Activated CD4-positive, alpha-beta T cell treated with anti-CD3 and anti-CD28 coated beads, Interleukin-2, amount 10 ng/mL, durations not matched to agents 24 days and 14 days (primary cell): ENCODE data around the gene SERAC1. TPM values are rescaled to one million over a fixed set of nuclear protein-coding genes. Genes with fewer than 3 reads are reported as not detected.

Experiments used
- DNase-seq: peaks from one replicate; pipeline ENCODE4 v3.0.0; 2022
- H3K27ac Mint-ChIP-seq: one replicate; pipeline ENCODE4 v1.8.0; 2022; ENCODE audit warnings: mild to moderate bottlenecking, mixed read lengths
- H3K27me3 Mint-ChIP-seq: one replicate; pipeline ENCODE4 v1.8.0; 2022; ENCODE audit warnings: mixed read lengths
- H3K36me3 Mint-ChIP-seq: one replicate; pipeline ENCODE4 v1.8.0; 2022; ENCODE audit warnings: low read depth, mild to moderate bottlenecking, mixed read lengths
- H3K4me1 Mint-ChIP-seq: one replicate; pipeline ENCODE4 v1.8.0; 2021; ENCODE audit warnings: mixed read lengths
- H3K4me3 Mint-ChIP-seq: one replicate; pipeline ENCODE4 v1.8.0; 2022; ENCODE audit warnings: mild to moderate bottlenecking, moderate library complexity, mixed read lengths
- H3K9me3 Mint-ChIP-seq: one replicate; pipeline ENCODE4 v1.8.0; 2021; ENCODE audit warnings: mixed read lengths
- intact Hi-C: fragments of 100-400 bp; cut with micrococcal nuclease; formaldehyde crosslinking; loops from one replicate; pipeline ENCODE4 v1.15.1; 2023
- total RNA-seq: library from RNA; stranded (reverse); gene quantifications from 2 replicates; pipeline ENCODE4 v1.2.3, GENCODE V29; 2022

SERAC1 gene
- total RNA-seq, 1 donor from 2014 or later: 5.4 TPM

GRCh38 chr6:158092806-158093205, 75.3 kb downstream of the SERAC1 start:
- no peak overlapping the region for H3K4me3 Mint-ChIP-seq
- H3K9me3 Mint-ChIP-seq: no peaks in the 10 kb centered on the region
- no peaks in the 10 kb centered on the region for H3K27me3 Mint-ChIP-seq
- no peak for DNase-seq
- intact Hi-C loops: no loop called here
- peaks cover 60% of the 10 kb centered on the region for H3K36me3 Mint-ChIP-seq
- H3K27ac Mint-ChIP-seq: no peak overlapping the region
- H3K4me1 Mint-ChIP-seq: no peaks in the 10 kb centered on the region

- Mint-ChIP-seq H3K4me1 (peaks cover 10% of the 10 kb centered on the region), H3K36me3 (peaks cover 63% of the 10 kb centered on the region), H3K9me3 (no peaks in the 10 kb centered on the region), H3K27ac (no peak overlapping the region), H3K4me3 (no peak overlapping the region), H3K27me3 (no peaks in the 10 kb centered on the region)
- intact Hi-C loops: no loop called here
- no peak for DNase-seq
Measured at GRCh38 chr6:158087224-158087867, 80.7 kb downstream of the SERAC1 start.

GRCh38 chr6:158086504-158087223, 81.4 kb downstream of the SERAC1 start:
- Mint-ChIP-seq H3K27me3 (no peaks in the 10 kb centered on the region), H3K36me3 (peaks cover 60% of the 10 kb centered on the region), H3K4me1 (peaks cover 10% of the 10 kb centered on the region), H3K4me3 (peak overlapping the region; percentile 15), H3K27ac (no peak overlapping the region), H3K9me3 (no peaks in the 10 kb centered on the region)
- DNase-seq: peak; percentile 73
- intact Hi-C loops: no loop called here

- peaks cover 60% of the 10 kb centered on the region for H3K36me3 Mint-ChIP-seq
- intact Hi-C loops: no loop called here
- H3K9me3 Mint-ChIP-seq: no peaks in the 10 kb centered on the region
- no peak for DNase-seq
- no peak overlapping the region for H3K27ac Mint-ChIP-seq
- H3K27me3 Mint-ChIP-seq: no peaks in the 10 kb centered on the region
- H3K4me1 Mint-ChIP-seq: peaks cover 10% of the 10 kb centered on the region
- peak overlapping the region; percentile 15 for H3K4me3 Mint-ChIP-seq
Measured at GRCh38 chr6:158086054-158086503, 82.0 kb downstream of the SERAC1 start.

GRCh38 chr6:158085261-158086053, 82.6 kb downstream of the SERAC1 start:
- Mint-ChIP-seq H3K27ac (no peak overlapping the region), H3K4me3 (no peak overlapping the region), H3K9me3 (no peaks in the 10 kb centered on the region), H3K4me1 (peaks cover 10% of the 10 kb centered on the region), H3K36me3 (peaks cover 67% of the 10 kb centered on the region), H3K27me3 (no peaks in the 10 kb centered on the region)
- intact Hi-C loops: no loop called here
- DNase-seq: no peak

GRCh38 chr6:158083455-158084325, 84.4 kb downstream of the SERAC1 start:
- H3K27ac Mint-ChIP-seq: no peak overlapping the region
- no peak overlapping the region for H3K4me3 Mint-ChIP-seq
- H3K9me3 Mint-ChIP-seq: no peaks in the 10 kb centered on the region
- H3K36me3 Mint-ChIP-seq: peaks cover 57% of the 10 kb centered on the region
- no peak for DNase-seq
- intact Hi-C loops: no loop called here
- H3K27me3 Mint-ChIP-seq: no peaks in the 10 kb centered on the region
- H3K4me1 Mint-ChIP-seq: peaks cover 10% of the 10 kb centered on the region

GRCh38 chr6:158081657-158081935, 86.5 kb downstream of the SERAC1 start:
- H3K9me3 Mint-ChIP-seq: no peaks in the 10 kb centered on the region
- peaks cover 60% of the 10 kb centered on the region for H3K36me3 Mint-ChIP-seq
- peaks cover 9% of the 10 kb centered on the region for H3K4me1 Mint-ChIP-seq
- intact Hi-C loops: no loop called here
- H3K27me3 Mint-ChIP-seq: no peaks in the 10 kb centered on the region
- H3K4me3 Mint-ChIP-seq: no peak overlapping the region
- H3K27ac Mint-ChIP-seq: no peak overlapping the region
- no peak for DNase-seq

- H3K27me3 Mint-ChIP-seq: no peaks in the 10 kb centered on the region
- H3K9me3 Mint-ChIP-seq: no peaks in the 10 kb centered on the region
- H3K4me1 Mint-ChIP-seq: peaks cover 4% of the 10 kb centered on the region
- DNase-seq: no peak
- intact Hi-C loops: no loop called here
- no peak overlapping the region for H3K27ac Mint-ChIP-seq
- H3K36me3 Mint-ChIP-seq: peaks cover 61% of the 10 kb centered on the region
- no peak overlapping the region for H3K4me3 Mint-ChIP-seq
Measured at GRCh38 chr6:158080849-158081656, 87.0 kb downstream of the SERAC1 start.

GRCh38 chr6:158078320-158078719, 89.7 kb downstream of the SERAC1 start:
- Mint-ChIP-seq H3K36me3 (peaks cover 58% of the 10 kb centered on the region), H3K9me3 (no peaks in the 10 kb centered on the region), H3K27me3 (no peaks in the 10 kb centered on the region), H3K4me1 (no peaks in the 10 kb centered on the region), H3K4me3 (no peak overlapping the region), H3K27ac (no peak overlapping the region)
- DNase-seq: no peak
- intact Hi-C loops: no loop called here

GRCh38 chr6:158077676-158078075, 90.4 kb downstream of the SERAC1 start:
- Mint-ChIP-seq H3K4me3 (no peak overlapping the region), H3K9me3 (no peaks in the 10 kb centered on the region), H3K36me3 (peaks cover 52% of the 10 kb centered on the region), H3K27ac (no peak overlapping the region), H3K4me1 (no peaks in the 10 kb centered on the region), H3K27me3 (no peaks in the 10 kb centered on the region)
- DNase-seq: no peak
- intact Hi-C loops: no loop called here

- no peaks in the 10 kb centered on the region for H3K27me3 Mint-ChIP-seq
- H3K9me3 Mint-ChIP-seq: no peaks in the 10 kb centered on the region
- peaks cover 53% of the 10 kb centered on the region for H3K36me3 Mint-ChIP-seq
- no peak overlapping the region for H3K4me3 Mint-ChIP-seq
- DNase-seq: no peak
- H3K4me1 Mint-ChIP-seq: peaks cover 6% of the 10 kb centered on the region
- H3K27ac Mint-ChIP-seq: no peak overlapping the region
- intact Hi-C loops: no loop called here
Measured at GRCh38 chr6:158076548-158076947, 91.5 kb downstream of the SERAC1 start.

- no peak for DNase-seq
- Mint-ChIP-seq H3K9me3 (no peaks in the 10 kb centered on the region), H3K4me1 (peaks cover 24% of the 10 kb centered on the region), H3K36me3 (peaks cover 56% of the 10 kb centered on the region), H3K27me3 (no peaks in the 10 kb centered on the region), H3K27ac (no peak overlapping the region), H3K4me3 (no peak overlapping the region)
- intact Hi-C loops: loop anchor here (5.0 kb wide), 1 partner anchor 756 kb away; no protein-coding TSS in a partner anchor
Measured at GRCh38 chr6:158073776-158074175, 94.3 kb downstream of the SERAC1 start.
